Sigmoid colon (tissue), 7 donors: ENCODE data around the gene PPP4R1. TPM values are rescaled to one million over a fixed set of nuclear protein-coding genes. Genes with fewer than 3 reads are reported as not detected.
A peak's percentile ranks its signal among the peaks of the same experiment; 100 is the strongest.

Source experiments
- DNase-seq: peaks from one replicate; pipeline ENCODE4 v3.0.0-alpha.2; 2019
- H3K27ac ChIP-seq, 4 donors: fragments of 200-600 bp; sonication (generic); one replicate each; pipeline ENCODE4 v1.5.1; 2016 to 2019; ENCODE audit warnings: mild to moderate bottlenecking in 1 of 4
- H3K27me3 ChIP-seq, 3 donors: fragments of 200-600 bp; sonication (generic); one replicate each; pipeline ENCODE4 v1.5.1; 2019; ENCODE audit warnings: mild to moderate bottlenecking in 1 of 3
- H3K36me3 ChIP-seq, 4 donors: fragments of 200-600 bp; sonication (generic); one replicate each; pipeline ENCODE4 v1.5.1; 2016 to 2019
- H3K4me1 ChIP-seq, 4 donors: fragments of 200-600 bp; sonication (generic); one replicate each; pipeline ENCODE4 v1.5.1; 2017 to 2019
- H3K4me3 ChIP-seq, 4 donors: fragments of 200-600 bp; sonication (generic); one replicate each; pipeline ENCODE4 v1.5.1; 2017 to 2019; ENCODE audit warnings: mild to moderate bottlenecking in 2 of 4, moderate library complexity in 1 of 4
- H3K9me3 ChIP-seq, 4 donors: fragments of 200-600 bp in 3 of 4; sonication (generic) in 3 of 4; one replicate each; pipeline versions ENCODE4 v1.5.1 to v1.6.1; 2013 to 2019
- EP300 ChIP-seq, 4 donors: sonication (generic); formaldehyde crosslinking; IDR thresholded peaks; one replicate each; pipeline ENCODE4 v1.6.1; 2017; ENCODE audit warnings: antibody characterized with exemption in 4 of 4
- POLR2A ChIP-seq, 2 donors: fragments of 450-650 bp; IDR thresholded peaks; one replicate each; pipeline ENCODE4 v1.6.1; 2016; ENCODE audit warnings: antibody characterized with exemption in 2 of 2, mild to moderate bottlenecking in 2 of 2, moderate library complexity in 2 of 2
- POLR2AphosphoS5 ChIP-seq, 4 donors: sonication (generic); formaldehyde crosslinking; IDR thresholded peaks; one replicate each; pipeline ENCODE4 v1.6.1; 2017; ENCODE audit warnings: antibody characterized with exemption in 4 of 4
- WGBS, 2 donors: extraction: QIAGEN DNeasy Blood & Tissue Kit; methylation state at CpG; one replicate each; pipeline ENCODE4 v1.1.7; 2013; 5-methylcytosine and 5-hydroxymethylcytosine counted together
- intact Hi-C: fragments of 100-400 bp; cut with DNase I; formaldehyde crosslinking; loops from one replicate; pipeline ENCODE4 v1.15.1; 2023
- polyA plus RNA-seq, 3 donors: library from polyadenylated mRNA; stranded (reverse); fragments of 200-250 nt; gene quantifications; one replicate each; pipeline ENCODE4 v1.2.3, GENCODE V29; 2013
- total RNA-seq, 4 donors: library from RNA; depleted of rRNA; stranded (reverse); fragments of >200 nt; gene quantifications; one replicate each; pipeline ENCODE4 v1.1.0, GENCODE V29; 2016
- TF ChIP-seq, protein P1 (sequence below), 4 experiments: fragments of 450-650 bp in 3 of 4; fragments of 200-600 bp in 1 of 4; IDR thresholded peaks; one replicate each; pipeline ENCODE4 v1.5.1; 2016 to 2019; ENCODE audit warnings: antibody characterized with exemption in 4 of 4, mild to moderate bottlenecking in 3 of 4, moderate library complexity in 2 of 4
- donor health status: healthy with polysubstance abuse.
- donor health status: Bipolar disorder and iron deficiency.
- donor health status: healthy.

Gene PPP4R1
- total and polyA plus RNA-seq, 7 donors: 29.4 to 163 (median 126) TPM

DNA sequence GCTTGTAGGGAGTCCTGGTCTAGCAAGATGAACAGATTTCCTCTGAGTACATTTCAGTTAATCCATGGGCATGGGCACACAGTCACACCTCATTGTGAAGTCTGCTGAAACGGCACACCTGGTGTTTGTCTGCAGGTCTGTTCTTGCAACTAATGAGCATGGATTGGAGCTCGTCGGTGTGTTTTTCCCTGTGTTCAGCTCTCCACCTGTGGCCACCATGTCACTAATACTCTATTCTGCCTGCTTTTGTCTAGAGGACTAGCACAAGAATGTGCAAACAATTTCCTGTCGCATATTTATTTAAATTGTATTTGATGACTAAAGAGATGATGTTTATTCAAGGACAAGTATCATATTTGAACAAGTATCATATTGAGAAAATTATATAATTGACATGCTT is 24.5 kb upstream of the PPP4R1 start:
- WGBS, 2 donors: 66 to 86% methylated on average over 4 of the region's 4 CpGs
- no peak for DNase-seq
- no peak for TF ChIP-seq POLR2AphosphoS5 (IDR thresholded peaks at IDR 0.05)
- no peak for TF ChIP-seq POLR2A (IDR thresholded peaks at IDR 0.05)
- TF ChIP-seq, protein P1, sequence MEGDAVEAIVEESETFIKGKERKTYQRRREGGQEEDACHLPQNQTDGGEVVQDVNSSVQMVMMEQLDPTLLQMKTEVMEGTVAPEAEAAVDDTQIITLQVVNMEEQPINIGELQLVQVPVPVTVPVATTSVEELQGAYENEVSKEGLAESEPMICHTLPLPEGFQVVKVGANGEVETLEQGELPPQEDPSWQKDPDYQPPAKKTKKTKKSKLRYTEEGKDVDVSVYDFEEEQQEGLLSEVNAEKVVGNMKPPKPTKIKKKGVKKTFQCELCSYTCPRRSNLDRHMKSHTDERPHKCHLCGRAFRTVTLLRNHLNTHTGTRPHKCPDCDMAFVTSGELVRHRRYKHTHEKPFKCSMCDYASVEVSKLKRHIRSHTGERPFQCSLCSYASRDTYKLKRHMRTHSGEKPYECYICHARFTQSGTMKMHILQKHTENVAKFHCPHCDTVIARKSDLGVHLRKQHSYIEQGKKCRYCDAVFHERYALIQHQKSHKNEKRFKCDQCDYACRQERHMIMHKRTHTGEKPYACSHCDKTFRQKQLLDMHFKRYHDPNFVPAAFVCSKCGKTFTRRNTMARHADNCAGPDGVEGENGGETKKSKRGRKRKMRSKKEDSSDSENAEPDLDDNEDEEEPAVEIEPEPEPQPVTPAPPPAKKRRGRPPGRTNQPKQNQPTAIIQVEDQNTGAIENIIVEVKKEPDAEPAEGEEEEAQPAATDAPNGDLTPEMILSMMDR (IDR thresholded peaks at IDR 0.05): no peak
- no peak for TF ChIP-seq EP300 (IDR thresholded peaks at IDR 0.05)

GRCh38 chr18:9637036-9637767 is 22.8 kb upstream of the PPP4R1 start:
- 91 to 92% methylated on average over 11 of the region's 11 CpGs for WGBS, 2 donors
- H3K4me1 ChIP-seq: peaks cover 0 to 2% (median 1%) of the 10 kb centered on the region in 4 donors
- no peaks in the 10 kb centered on the region for H3K27me3 ChIP-seq
- intact Hi-C loops: no loop called here
- H3K9me3 ChIP-seq: no peaks in the 10 kb centered on the region
- no peak overlapping the region for H3K27ac ChIP-seq
- H3K36me3 ChIP-seq: no peaks in the 10 kb centered on the region
- H3K4me3 ChIP-seq: no peak overlapping the region
- DNase-seq: no peak
- TF ChIP-seq EP300 (IDR thresholded peaks at IDR 0.05): no peak

More for the DNA sequence above, 24.5 kb upstream of the PPP4R1 start:
- Histone ChIP-seq H3K27me3 (no peaks in the 10 kb centered on the region), H3K27ac (no peak overlapping the region), H3K36me3 (no peaks in the 10 kb centered on the region), H3K4me1 (peaks cover 0 to 14% (median 9%) of the 10 kb centered on the region in 4 donors), H3K9me3 (no peaks in the 10 kb centered on the region), H3K4me3 (no peak overlapping the region)
- intact Hi-C loops: no loop called here

DNA sequence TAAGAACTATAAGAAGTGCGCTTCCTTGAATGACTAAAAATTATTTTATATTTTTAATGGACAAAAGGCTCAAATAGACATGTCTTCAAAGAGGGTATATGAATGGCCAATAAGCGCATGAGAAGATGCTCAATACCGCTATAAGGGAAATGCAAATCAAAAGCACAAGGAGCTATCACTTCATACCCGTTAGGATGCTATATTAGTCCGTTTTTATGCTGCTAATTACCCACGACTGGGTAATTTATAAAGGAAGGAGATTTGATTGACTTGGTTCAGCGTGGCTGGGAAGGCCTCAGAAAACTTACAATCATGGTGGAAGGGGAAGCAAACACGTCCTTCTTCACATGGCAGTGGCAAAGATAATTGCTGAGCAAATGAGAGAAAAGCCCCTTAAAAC is 20.5 kb upstream of the PPP4R1 start:
- H3K4me3 ChIP-seq: no peak overlapping the region
- H3K9me3 ChIP-seq: no peaks in the 10 kb centered on the region
- H3K36me3 ChIP-seq: no peaks in the 10 kb centered on the region
- 94 to 96% methylated on average over 8 of the region's 8 CpGs for WGBS, 2 donors
- DNase-seq: no peak
- H3K4me1 ChIP-seq: peaks cover 0 to 8% (median 6%) of the 10 kb centered on the region in 4 donors
- intact Hi-C loops: no loop called here
- no peak for TF ChIP-seq POLR2AphosphoS5 (IDR thresholded peaks at IDR 0.05)
- TF ChIP-seq POLR2A (IDR thresholded peaks at IDR 0.05): no peak
- TF ChIP-seq, protein P1 (IDR thresholded peaks at IDR 0.05): no peak
- no peak for TF ChIP-seq EP300 (IDR thresholded peaks at IDR 0.05)
- H3K27ac ChIP-seq: no peak overlapping the region
- H3K27me3 ChIP-seq: no peaks in the 10 kb centered on the region

- no peak overlapping the region for H3K4me3 ChIP-seq
- TF ChIP-seq POLR2A (IDR thresholded peaks at IDR 0.05): no peak
- TF ChIP-seq, protein P1 (IDR thresholded peaks at IDR 0.05): no peak
- TF ChIP-seq EP300 (IDR thresholded peaks at IDR 0.05): no peak
- no peak for TF ChIP-seq POLR2AphosphoS5 (IDR thresholded peaks at IDR 0.05)
- peak overlapping the region in 2 of 4 donors; percentile 14 to 32 for H3K27ac ChIP-seq
- H3K9me3 ChIP-seq: no peaks in the 10 kb centered on the region
- intact Hi-C loops: no loop called here
- peaks cover 0 to 8% (median 6%) of the 10 kb centered on the region in 4 donors for H3K4me1 ChIP-seq
- H3K36me3 ChIP-seq: no peaks in the 10 kb centered on the region
- no peak for DNase-seq
- 82 to 85% methylated on average over 5 of the region's 5 CpGs for WGBS, 2 donors
- H3K27me3 ChIP-seq: no peaks in the 10 kb centered on the region
Measured at GRCh38 chr18:9631814-9632496, 17.6 kb upstream of the PPP4R1 start.

- intact Hi-C loops: no loop called here
- peaks cover 0 to 8% (median 6%) of the 10 kb centered on the region in 4 donors for H3K4me1 ChIP-seq
- H3K27me3 ChIP-seq: no peaks in the 10 kb centered on the region
- TF ChIP-seq, protein P1 (IDR thresholded peaks at IDR 0.05): no peak
- TF ChIP-seq POLR2A (IDR thresholded peaks at IDR 0.05): no peak
- TF ChIP-seq POLR2AphosphoS5 (IDR thresholded peaks at IDR 0.05): no peak
- no peak for TF ChIP-seq EP300 (IDR thresholded peaks at IDR 0.05)
- DNase-seq: no peak
- no peak overlapping the region for H3K4me3 ChIP-seq
- no peak overlapping the region for H3K27ac ChIP-seq
- no peaks in the 10 kb centered on the region for H3K9me3 ChIP-seq
- WGBS, 2 donors: 86 to 88% methylated on average over 8 of the region's 8 CpGs
- H3K36me3 ChIP-seq: no peaks in the 10 kb centered on the region
Measured at GRCh38 chr18:9630444-9630843, 16.1 kb upstream of the PPP4R1 start.
